ENCODE measurements around the gene GRID2. TPM values are rescaled to one million over a fixed set of nuclear protein-coding genes. Genes with fewer than 3 reads are reported as not detected.

GRID2 gene
- total and polyA plus RNA-seq, 8 donors, result 6.4 TPM; not detected in 7

GRCh38 chr4:92953462-92953861 is 649.7 kb downstream of the GRID2 start:
- Histone ChIP-seq H3K27ac (no peak overlapping the region), H3K4me1 (no peaks in the 10 kb centered on the region), H3K9me3 (peaks cover 0 to 4% (median 0%) of the 10 kb centered on the region in 4 donors), H3K27me3 (no peaks in the 10 kb centered on the region), H3K36me3 (no peaks in the 10 kb centered on the region), H3K4me3 (no peak overlapping the region)
- TF ChIP-seq EP300 (IDR thresholded peaks at IDR 0.05) (no peak), POLR2AphosphoS5 (IDR thresholded peaks at IDR 0.05) (no peak), POLR2A (IDR thresholded peaks at IDR 0.05) (no peak)
- TF ChIP-seq, protein P1, sequence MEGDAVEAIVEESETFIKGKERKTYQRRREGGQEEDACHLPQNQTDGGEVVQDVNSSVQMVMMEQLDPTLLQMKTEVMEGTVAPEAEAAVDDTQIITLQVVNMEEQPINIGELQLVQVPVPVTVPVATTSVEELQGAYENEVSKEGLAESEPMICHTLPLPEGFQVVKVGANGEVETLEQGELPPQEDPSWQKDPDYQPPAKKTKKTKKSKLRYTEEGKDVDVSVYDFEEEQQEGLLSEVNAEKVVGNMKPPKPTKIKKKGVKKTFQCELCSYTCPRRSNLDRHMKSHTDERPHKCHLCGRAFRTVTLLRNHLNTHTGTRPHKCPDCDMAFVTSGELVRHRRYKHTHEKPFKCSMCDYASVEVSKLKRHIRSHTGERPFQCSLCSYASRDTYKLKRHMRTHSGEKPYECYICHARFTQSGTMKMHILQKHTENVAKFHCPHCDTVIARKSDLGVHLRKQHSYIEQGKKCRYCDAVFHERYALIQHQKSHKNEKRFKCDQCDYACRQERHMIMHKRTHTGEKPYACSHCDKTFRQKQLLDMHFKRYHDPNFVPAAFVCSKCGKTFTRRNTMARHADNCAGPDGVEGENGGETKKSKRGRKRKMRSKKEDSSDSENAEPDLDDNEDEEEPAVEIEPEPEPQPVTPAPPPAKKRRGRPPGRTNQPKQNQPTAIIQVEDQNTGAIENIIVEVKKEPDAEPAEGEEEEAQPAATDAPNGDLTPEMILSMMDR (IDR thresholded peaks at IDR 0.05), result no peak
- intact Hi-C loops (cut with DNase I; ENCODE audit: low total_unique reads), result no loop called here
- WGBS, 5 donors, result 81 to 86% (median 85%) methylated on average over 3 of the region's 3 CpGs
- DNase-seq, result no peak

GRCh38 chr4:92961881-92962280 is 658.1 kb downstream of the GRID2 start:
- no peak for TF ChIP-seq POLR2AphosphoS5 (IDR thresholded peaks at IDR 0.05)
- no peak for TF ChIP-seq POLR2A (IDR thresholded peaks at IDR 0.05)
- TF ChIP-seq EP300 (IDR thresholded peaks at IDR 0.05), result no peak
- TF ChIP-seq, protein P1 (IDR thresholded peaks at IDR 0.05), result no peak
- intact Hi-C loops (cut with DNase I; ENCODE audit: low total_unique reads), result no loop called here
- no peaks in the 10 kb centered on the region for H3K9me3 ChIP-seq

GRCh38 chr4:92962831-92963230 is 659.1 kb downstream of the GRID2 start:
- Histone ChIP-seq H3K27me3 (no peaks in the 10 kb centered on the region), H3K36me3 (no peaks in the 10 kb centered on the region), H3K4me3 (no peak overlapping the region), H3K9me3 (no peaks in the 10 kb centered on the region), H3K27ac (no peak overlapping the region), H3K4me1 (no peaks in the 10 kb centered on the region)
- WGBS, 5 donors, result 77 to 93% (median 91%) methylated on average over 2 of the region's 2 CpGs
- TF ChIP-seq, protein P1 (IDR thresholded peaks at IDR 0.05), result no peak
- no peak for TF ChIP-seq POLR2AphosphoS5 (IDR thresholded peaks at IDR 0.05)
- no peak for TF ChIP-seq EP300 (IDR thresholded peaks at IDR 0.05)
- no peak for TF ChIP-seq POLR2A (IDR thresholded peaks at IDR 0.05)
- intact Hi-C loops (cut with DNase I; ENCODE audit: low total_unique reads), result no loop called here
- no peak for DNase-seq

More at GRCh38 chr4:92961881-92962280, 658.1 kb downstream of the GRID2 start:
- H3K4me3 ChIP-seq, result no peak overlapping the region
- no peaks in the 10 kb centered on the region for H3K36me3 ChIP-seq
- H3K27me3 ChIP-seq, result no peaks in the 10 kb centered on the region
- H3K27ac ChIP-seq, result no peak overlapping the region
- no peaks in the 10 kb centered on the region for H3K4me1 ChIP-seq
- no peak for DNase-seq
- 94 to 97% (median 95%) methylated on average over 2 of the region's 2 CpGs for WGBS, 5 donors

- DNase-seq, result no peak
- TF ChIP-seq EP300 (IDR thresholded peaks at IDR 0.05), result no peak
- TF ChIP-seq, protein P1 (IDR thresholded peaks at IDR 0.05), result no peak
- TF ChIP-seq POLR2A (IDR thresholded peaks at IDR 0.05), result no peak
- TF ChIP-seq POLR2AphosphoS5 (IDR thresholded peaks at IDR 0.05), result no peak
- 65 to 84% (median 76%) methylated on average over 1 of the region's 1 CpG for WGBS, 5 donors
- intact Hi-C loops (cut with DNase I; ENCODE audit: low total_unique reads), result no loop called here
- no peaks in the 10 kb centered on the region for H3K27me3 ChIP-seq
- H3K27ac ChIP-seq, result no peak overlapping the region
- H3K36me3 ChIP-seq, result no peaks in the 10 kb centered on the region
- no peaks in the 10 kb centered on the region for H3K9me3 ChIP-seq
- no peaks in the 10 kb centered on the region for H3K4me1 ChIP-seq
- H3K4me3 ChIP-seq, result no peak overlapping the region
Measured at GRCh38 chr4:92968556-92968955, 664.8 kb downstream of the GRID2 start.

All from stomach (tissue), 9 donors.